ENCODE results near the gene PPFIA2.

GRCh38 chr12:81626406-81626805, 132.7 kb downstream of the PPFIA2 start:
- TF ChIP-seq, protein P1, sequence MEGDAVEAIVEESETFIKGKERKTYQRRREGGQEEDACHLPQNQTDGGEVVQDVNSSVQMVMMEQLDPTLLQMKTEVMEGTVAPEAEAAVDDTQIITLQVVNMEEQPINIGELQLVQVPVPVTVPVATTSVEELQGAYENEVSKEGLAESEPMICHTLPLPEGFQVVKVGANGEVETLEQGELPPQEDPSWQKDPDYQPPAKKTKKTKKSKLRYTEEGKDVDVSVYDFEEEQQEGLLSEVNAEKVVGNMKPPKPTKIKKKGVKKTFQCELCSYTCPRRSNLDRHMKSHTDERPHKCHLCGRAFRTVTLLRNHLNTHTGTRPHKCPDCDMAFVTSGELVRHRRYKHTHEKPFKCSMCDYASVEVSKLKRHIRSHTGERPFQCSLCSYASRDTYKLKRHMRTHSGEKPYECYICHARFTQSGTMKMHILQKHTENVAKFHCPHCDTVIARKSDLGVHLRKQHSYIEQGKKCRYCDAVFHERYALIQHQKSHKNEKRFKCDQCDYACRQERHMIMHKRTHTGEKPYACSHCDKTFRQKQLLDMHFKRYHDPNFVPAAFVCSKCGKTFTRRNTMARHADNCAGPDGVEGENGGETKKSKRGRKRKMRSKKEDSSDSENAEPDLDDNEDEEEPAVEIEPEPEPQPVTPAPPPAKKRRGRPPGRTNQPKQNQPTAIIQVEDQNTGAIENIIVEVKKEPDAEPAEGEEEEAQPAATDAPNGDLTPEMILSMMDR (IDR thresholded peaks at IDR 0.05; ENCODE audit: insufficient read depth, low read depth, low read length), result no peak
- no peak for TF ChIP-seq EZH2 (IDR thresholded peaks at IDR 0.05; ENCODE audit: insufficient read depth, low read length)

Data from astrocyte (in vitro differentiated cells and primary cell).